Stimulated activated CD8-positive, alpha-beta memory T cell treated with anti-CD3 and anti-CD28 coated beads, Interleukin-15, amount 100 ng/mL, for 24 hours (primary cell): ENCODE measurements around the gene LRRC55.

Experiments
- DNase-seq: peaks from one replicate; pipeline ENCODE4 v3.0.0-alpha.2; 2020; ENCODE audit warnings: low read depth

The LRRC55 gene

DNA sequence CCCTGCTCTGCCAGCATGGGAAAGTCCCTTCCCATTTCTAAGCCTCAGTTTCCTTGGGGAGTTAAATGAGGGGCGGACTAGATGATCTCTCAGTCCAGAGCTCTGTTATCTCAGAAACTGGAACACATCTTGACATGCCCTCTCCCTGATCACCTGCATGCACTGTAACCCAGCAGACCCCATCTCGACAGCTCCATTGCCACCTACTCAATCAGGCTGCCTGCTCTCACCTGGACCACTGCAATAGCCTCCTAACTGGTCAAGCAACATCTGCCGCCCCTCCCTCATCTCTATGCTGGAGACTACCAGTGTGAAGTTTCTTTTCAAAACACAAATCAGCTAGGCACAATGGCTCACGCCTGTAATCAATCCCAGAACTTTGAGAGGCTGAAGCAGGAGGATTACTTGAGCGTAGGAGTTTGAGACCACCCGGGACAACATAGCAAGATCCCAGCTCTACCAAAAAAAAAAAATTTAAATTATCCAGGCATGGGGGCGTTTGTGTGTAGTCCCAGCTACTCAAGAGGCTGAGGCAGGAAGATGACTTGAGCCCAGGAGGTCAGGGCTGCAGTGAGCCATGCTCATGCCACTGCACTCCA, 22.2 kb downstream of the LRRC55 start:
- no peak for DNase-seq

- no peak for DNase-seq
Observed at GRCh38 chr11:57205041-57205641, 23.4 kb downstream of the LRRC55 start.

GRCh38 chr11:57207168-57207567, 25.4 kb downstream of the LRRC55 start:
- DNase-seq, result no peak

DNA sequence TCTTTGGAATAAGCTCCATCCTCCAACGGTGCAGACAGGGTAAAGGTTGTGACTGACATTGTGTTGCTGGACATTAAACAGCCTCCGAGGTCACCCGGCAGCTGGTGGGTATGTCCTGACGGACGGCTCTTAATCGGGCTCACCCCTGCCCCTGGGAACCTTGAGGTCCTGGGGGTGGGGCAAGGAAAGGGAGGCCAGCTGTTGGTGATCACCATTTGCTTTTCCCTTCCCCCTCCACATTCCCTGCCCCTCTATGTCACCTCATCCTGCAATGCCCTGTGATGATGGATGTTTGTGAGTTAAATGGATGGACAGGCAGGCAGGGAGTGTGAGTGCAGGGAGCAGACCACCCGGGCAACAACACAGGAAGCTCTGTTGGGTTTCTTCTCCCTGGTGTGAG, 29.0 kb downstream of the LRRC55 start:
- DNase-seq, result no peak

DNA sequence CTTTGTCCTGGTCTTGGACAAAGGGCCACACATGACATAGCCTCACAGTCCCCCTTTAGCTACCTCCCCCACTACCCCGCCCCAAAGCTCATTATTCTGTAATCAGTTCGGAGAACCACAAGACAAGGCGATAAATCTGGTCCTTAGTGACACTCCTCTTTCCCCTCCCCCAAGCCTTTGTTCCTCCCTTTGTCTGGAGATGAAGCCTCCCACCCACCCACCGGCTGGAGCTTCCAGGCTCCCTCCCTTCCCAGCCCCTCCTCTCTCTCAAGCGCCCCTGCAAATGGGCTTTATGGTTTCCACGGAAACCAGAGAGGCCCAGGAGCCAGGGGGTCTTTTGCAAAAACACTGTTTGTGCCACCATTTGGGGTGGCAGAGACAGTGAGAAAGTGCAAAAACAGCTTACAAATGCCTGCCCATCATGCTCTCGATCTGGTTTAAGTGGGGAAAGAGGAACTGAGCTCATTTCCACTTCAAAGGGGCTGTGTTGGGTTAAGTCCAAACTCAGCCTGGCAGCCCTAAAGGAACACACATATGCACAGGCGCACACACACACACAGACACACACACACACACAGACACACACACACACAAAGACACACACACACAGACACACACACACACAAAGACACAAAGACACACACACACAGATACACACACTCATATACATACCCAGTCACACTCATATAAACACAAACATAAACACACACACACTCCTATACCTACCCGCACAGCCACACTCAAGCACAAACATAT, 31.8 kb downstream of the LRRC55 start:
- no peak for DNase-seq

GRCh38 chr11:57214098-57214417, 32.3 kb downstream of the LRRC55 start:
- DNase-seq, result no peak

- no peak for DNase-seq
Observed at GRCh38 chr11:57214494-57214893, 32.7 kb downstream of the LRRC55 start.

DNA sequence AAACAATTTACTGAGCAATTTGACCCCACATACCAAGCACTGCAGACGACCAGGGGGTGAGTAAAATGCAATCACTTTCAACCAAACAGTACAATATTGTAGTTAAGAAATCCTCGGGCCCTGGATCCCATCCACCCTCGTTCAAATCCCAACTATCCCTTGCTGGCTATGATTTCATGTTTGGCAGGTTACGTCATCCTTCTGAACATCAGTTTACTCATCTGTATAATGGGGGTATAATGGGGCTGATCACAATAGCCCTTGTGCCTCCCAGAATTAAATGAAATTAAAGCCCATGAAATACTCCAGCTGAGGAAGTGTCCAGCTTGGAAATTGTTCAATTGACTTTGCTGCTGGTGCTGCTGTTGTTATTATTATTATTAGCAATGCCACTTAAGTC, 34.7 kb downstream of the LRRC55 start:
- no peak for DNase-seq

- DNase-seq, result no peak
Observed at GRCh38 chr11:57217053-57217452, 35.3 kb downstream of the LRRC55 start.

DNA sequence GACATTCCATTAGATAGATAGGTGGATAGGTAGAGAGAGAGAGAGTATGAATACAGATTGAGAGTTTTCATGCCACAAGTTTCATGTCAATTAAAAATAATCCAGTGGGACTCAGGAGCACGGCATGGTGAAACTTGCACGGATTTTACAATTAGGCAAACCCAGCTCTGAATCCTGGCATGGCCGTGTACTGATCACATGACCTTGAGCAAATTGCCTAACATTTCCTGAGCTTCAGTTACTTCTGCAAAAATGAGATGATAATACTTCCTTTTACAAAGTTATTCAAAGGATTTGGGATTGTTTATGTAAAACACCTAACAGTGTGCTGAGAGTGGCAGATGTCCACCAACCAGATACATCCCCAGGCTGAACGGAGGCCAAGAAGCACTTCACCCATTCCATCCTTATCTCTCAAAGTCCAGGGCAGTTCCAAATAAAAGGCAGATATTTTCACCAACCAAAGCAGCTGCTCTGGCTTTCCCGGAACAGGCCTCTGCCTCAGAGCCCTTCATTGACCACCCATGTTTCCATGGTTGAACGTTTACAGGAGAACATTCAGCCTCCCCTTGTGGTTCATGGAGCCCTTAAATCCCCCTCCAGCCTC, 37.4 kb downstream of the LRRC55 start:
- DNase-seq, result no peak

DNA sequence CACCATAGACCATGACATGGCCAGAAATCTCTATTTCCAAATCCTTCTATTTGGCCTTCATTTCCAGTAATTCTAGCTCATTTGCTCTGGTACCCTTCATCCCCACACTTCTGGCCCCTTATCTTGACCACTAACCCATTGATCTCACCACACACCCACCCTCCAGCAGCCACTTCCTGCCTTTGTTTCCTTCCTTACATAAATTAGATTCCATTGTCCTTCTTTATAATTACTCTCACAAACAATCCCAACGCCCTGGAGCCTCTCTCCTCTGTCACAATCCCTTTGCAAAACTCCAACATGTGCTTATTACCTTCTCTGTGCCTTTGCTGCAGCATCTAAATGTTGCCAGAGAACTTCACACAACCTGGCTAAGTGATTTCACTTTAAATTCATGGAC, 40.5 kb downstream of the LRRC55 start:
- no peak for DNase-seq

GRCh38 chr11:57223601-57224000, 41.8 kb downstream of the LRRC55 start:
- DNase-seq, result no peak

DNA sequence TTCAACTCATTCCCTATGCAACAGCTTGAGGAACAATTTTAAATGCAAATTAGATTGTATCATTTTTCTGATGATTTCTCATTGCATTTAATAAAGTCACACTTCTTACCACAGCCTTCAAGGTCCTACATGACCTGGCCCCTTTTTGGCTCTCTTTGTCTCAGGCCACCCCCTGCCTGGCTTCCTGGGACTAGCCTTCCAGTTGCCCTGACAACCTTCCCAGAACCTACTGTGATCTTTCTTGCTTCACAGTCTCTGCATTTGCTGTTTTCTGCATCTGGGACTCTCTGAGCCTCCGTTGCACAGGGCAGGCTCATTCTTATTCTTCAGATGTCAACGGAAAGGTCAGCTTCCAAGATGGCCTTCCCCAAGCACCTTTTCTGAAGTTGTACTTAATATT, 42.4 kb downstream of the LRRC55 start:
- DNase-seq, result no peak

DNA sequence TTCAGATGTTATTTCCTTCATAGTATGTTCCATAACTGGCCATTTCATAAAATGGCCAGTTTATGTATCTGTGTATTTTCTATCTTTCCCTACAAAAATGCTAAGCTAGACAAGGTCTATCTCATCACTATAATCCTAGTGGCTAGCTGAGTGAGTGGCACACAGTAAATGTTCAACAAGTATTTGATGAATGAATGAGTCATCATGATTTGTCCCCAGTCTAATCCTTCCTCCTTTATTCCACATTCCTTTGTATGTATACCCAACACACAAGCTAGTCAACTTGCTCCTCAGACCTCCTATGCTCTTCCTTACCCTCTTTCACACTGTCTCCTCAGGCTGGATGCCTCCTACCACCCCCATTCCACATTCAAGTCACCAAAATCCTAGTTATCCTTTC, 42.8 kb downstream of the LRRC55 start:
- no peak for DNase-seq

DNA sequence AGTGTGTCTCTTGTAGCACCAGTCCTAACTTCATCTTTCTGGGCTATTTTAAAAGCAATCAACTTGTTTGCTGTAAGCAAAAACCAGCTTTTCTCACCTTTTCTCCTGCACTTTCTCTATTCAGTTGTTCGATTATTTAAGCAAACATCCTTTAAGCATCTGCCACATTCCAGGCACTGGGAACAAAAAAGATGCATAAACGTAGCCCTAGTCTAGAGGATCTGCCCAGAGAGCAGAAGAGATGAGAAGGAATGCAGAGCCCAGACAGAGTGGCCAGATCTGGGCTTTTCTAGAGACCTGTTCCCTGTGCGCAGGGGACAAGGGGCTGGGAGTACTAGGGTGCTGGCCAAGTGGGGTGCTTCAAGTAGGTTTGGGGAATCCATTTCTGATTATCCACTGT, 46.8 kb downstream of the LRRC55 start:
- no peak for DNase-seq

DNA sequence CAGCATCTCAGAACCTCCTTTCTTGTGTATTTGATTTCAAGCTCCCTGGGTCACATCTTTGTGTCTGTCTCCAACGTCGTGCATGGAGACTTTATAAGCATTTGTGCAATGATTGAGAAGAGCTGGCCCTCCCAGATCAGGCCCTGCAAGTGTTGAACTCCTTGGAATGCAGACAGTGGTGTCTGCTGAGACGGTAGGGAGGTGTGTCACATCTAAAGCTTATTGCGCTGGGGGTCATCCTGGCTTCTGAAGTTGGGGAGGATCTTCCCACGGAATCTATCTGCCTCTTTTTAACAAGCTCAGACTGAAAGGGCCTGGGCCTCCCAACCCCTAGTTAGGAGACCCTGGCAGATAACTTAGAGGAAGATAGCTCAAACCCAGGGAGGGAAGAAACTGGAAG, 48.6 kb downstream of the LRRC55 start:
- DNase-seq, result no peak

DNA sequence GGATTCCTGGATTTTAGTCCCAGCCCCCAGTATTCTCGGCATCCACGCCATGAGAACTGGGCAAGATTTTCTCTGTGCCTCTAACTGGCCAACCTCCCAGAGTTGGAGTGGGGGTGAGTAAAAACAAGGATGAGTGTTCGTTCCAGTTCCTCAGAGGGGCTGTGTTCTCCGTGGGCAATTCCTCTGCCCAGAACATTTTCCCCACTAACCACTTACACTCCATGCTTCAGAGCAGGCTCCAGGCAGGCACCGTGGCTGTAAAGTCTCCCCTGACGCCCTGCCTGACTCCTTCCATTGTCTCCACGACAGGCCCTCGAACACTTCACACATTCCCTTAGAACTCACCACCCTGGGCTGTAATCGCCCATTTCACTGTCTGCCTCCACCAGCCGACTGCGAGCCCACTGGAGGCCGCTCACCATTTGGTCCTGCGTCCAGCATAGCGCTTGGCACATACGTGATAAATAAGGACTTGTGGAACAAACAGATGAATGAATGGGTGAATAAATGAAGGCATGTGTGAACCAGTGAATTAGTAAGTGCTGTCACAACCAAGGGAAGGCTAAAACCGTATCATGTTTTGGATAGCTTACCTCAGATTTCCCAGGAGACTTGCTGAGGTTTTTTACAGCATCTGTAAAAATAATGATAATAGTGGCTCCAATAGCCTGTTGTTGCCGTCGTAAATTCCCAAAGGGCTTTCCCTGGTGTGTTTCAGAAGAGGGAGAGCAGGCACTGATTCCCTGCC, 49.2 kb downstream of the LRRC55 start:
- DNase-seq, result no peak

GRCh38 chr11:57231539-57232253, 49.9 kb downstream of the LRRC55 start:
- no peak for DNase-seq

DNA sequence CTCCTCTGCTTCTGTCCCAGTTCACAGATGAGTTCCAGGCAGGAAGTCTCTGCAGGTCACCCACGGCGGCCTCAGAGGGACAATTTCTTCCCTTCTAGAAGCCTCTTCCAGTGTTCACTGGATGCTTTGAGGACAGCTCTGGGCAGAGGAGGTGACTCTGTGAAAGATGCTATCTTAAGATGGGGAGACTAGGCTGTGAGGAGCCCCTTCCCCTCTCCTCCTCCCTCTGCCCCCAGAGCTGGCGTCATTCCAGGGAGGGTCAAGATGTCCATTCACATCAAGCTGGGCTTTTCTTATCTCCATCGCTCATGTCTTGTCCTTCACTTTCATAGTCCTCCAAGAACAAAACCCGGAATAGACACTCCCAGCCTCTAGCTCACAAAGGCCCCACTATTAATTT, 51.9 kb downstream of the LRRC55 start:
- DNase-seq, result no peak

DNA sequence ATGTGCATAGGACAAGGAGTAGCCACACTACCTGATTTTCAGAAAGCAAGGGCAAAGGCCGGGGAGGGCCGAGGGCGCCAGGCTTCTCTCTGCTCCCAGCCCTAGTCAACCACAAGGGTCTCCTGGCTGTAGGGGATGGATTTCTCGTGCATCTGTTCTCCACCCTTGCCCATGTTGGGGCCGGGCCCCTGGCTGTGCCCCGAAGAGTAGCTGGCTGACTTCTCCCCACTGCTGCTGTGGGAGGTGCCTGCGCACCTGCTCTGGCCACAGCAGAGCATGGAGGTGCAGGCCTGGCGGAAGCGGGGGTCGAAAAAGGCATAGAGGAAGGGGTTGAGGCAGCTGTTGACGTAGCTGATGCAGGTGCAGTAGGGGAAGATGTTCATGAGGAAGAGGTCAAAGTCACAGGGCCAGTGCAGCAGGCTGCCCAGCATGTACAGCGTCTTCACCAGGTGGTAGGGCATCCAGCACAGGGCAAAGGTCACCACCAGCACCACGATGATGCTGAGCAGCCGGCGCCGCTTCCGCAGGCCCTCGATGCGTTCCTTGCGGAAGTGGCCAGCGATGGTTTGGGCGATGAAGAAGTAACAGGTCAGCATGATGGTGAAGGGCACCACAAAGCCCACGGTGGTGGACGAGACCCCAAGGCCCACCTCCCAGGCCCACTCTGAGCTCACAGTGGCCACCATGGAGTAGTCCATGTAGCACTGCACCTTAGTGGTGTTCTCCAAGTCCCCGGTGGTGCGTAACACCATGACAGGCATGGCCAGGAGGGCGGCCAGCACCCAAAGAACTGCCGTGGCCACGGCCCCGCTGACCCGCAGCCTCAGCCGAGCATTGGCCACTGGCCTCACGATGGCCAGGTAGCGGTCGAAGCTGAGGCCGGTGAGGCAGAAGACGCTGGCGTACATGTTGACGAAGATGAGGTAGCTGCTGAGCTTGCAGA, 54.3 kb downstream of the LRRC55 start:
- DNase-seq, result no peak

DNA sequence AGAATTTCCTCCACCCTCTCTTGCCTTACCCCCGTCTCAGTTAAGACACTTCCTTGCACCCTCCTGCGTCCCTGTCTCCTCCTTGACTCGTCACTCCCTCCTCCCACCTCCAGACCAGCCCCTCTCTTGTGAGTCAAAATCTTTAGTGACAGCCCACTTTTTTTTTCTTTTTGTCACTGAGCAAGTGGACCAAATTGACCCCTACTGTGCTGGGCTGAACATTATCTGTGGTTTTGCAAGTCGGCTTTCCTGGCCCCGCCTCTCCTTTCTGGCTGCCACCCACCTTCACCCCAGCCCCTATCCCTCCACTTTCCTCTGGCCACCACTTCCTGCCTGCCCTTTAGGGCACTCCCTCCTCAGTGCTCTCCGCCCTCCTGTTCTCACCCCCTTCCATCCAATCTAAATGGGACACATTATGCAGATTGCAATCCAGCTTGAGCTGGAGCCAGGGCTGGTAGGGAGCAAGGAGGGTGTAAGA, 55.5 kb downstream of the LRRC55 start, which contains the start of gene APLNR:
Gene APLNR (minus strand): TSS at position 47 of the 478 bp plus-strand sequence. CDS start 246 bp downstream, outside the sequence.
- DNase-seq, result no peak
